SU-DHL-6 (cell line): ENCODE results near the gene EFNA5.
"Not testable (repeated sequence)": the region's sequence is repeated elsewhere in the genome, so short reads cannot be mapped to it uniquely, and the experiment has no call there.

Experiments
- H2AFZ ChIP-seq: fragments of 200-600 bp; sonication (generic); 2 replicates; pipeline ENCODE4 v1.6.1; 2014; ENCODE audit warnings: low read depth, mild to moderate bottlenecking, moderate library complexity, mixed read lengths, antibody characterized with exemption, low read length; ENCODE audit not compliant: severe bottlenecking
- H3F3A ChIP-seq: fragments of 200-600 bp; shearing (Covaris generic); 2 replicates; pipeline ENCODE4 v1.6.0; 2016; ENCODE audit warnings: antibody characterized with exemption, mild to moderate bottlenecking; ENCODE audit not compliant: insufficient read depth
- H3K27ac ChIP-seq: fragments of 200-600 bp; sonication (generic); 2 replicates; pipeline ENCODE4 v1.5.1; 2016; ENCODE audit warnings: low read depth, mild to moderate bottlenecking, low read length, moderate library complexity, mixed read lengths
- H3K27me3 ChIP-seq: fragments of 200-600 bp; sonication (generic), shearing (Covaris generic); 2 replicates; pipeline ENCODE4 v1.6.0; 2014; ENCODE audit warnings: mild to moderate bottlenecking, low read length
- H3K36me3 ChIP-seq: fragments of 200-600 bp; sonication (generic); 2 replicates; pipeline ENCODE4 v1.6.1; 2014; ENCODE audit warnings: mild to moderate bottlenecking, low read length, mixed read lengths
- H3K4me2 ChIP-seq: fragments of 300-600, 200-600 bp; shearing (Covaris generic), sonication (generic); 2 replicates; pipeline ENCODE4 v1.6.0; 2014; ENCODE audit warnings: low read length, low read depth, mild to moderate bottlenecking; ENCODE audit not compliant: poor library complexity, severe bottlenecking
- H3K4me3 ChIP-seq: fragments of 200-600 bp; sonication (generic); 2 replicates; pipeline ENCODE4 v1.5.1; 2014; ENCODE audit warnings: antibody characterized with exemption, low read length, mild to moderate bottlenecking, mixed read lengths; ENCODE audit not compliant: insufficient read depth, poor library complexity, severe bottlenecking
- H3K79me2 ChIP-seq: fragments of 200-600 bp; sonication (generic); 2 replicates; pipeline ENCODE4 v1.6.1; 2014; ENCODE audit warnings: mild to moderate bottlenecking, low read length, moderate library complexity; ENCODE audit not compliant: insufficient read depth
- H3K9ac ChIP-seq: fragments of 200-600 bp; sonication (generic); 2 replicates; pipeline ENCODE4 v1.7.0; 2014; ENCODE audit warnings: mild to moderate bottlenecking, low read length
- H3K9me2 ChIP-seq: fragments of 200-600 bp; sonication (generic); replicated peaks from 2 replicates; pipeline ENCODE4 v1.6.1; 2014; ENCODE audit warnings: low read length; ENCODE audit not compliant: insufficient read depth
- H3K9me3 ChIP-seq: fragments of 200-600 bp; sonication (generic); 2 replicates; pipeline ENCODE4 v1.6.1; 2014; ENCODE audit warnings: low read length, mixed read lengths; ENCODE audit not compliant: insufficient read depth
- H4K20me1 ChIP-seq: fragments of 200-600 bp; sonication (generic); 2 replicates; pipeline ENCODE4 v1.6.1; 2014; ENCODE audit warnings: low read depth, mild to moderate bottlenecking, antibody characterized with exemption, low read length, moderate library complexity, mixed read lengths
- CTCF ChIP-seq: fragments of 200-600 bp; sonication (generic); IDR thresholded peaks from one replicate; pipeline ENCODE4 v1.5.1; 2017; ENCODE audit warnings: antibody characterized with exemption, mild to moderate bottlenecking, low read length, moderate library complexity; ENCODE audit not compliant: insufficient read depth, poor library complexity, severe bottlenecking
- EZH2phosphoT487 ChIP-seq: fragments of 200-600 bp; sonication (generic), shearing (Covaris generic); conservative IDR thresholded peaks from 2 replicates; pipeline ENCODE4 v1.6.1; 2018; ENCODE audit warnings: mild to moderate bottlenecking, antibody characterized with exemption, low read length, moderate library complexity, mixed read lengths

EFNA5 gene

GRCh38 chr5:107499776-107500175 is 171.0 kb downstream of the EFNA5 start:
- TF ChIP-seq CTCF (no peak), EZH2phosphoT487 (no peak)
- no peaks in the 10 kb centered on the region for H3F3A ChIP-seq
- no peaks in the 10 kb centered on the region for H3K27me3 ChIP-seq
- no peak overlapping the region for H3K27ac ChIP-seq
- no peak overlapping the region for H2AFZ ChIP-seq
- no peak overlapping the region for H3K4me3 ChIP-seq
- no peaks in the 10 kb centered on the region for H3K9me2 ChIP-seq
- H3K9me3 ChIP-seq = no peaks in the 10 kb centered on the region
- H4K20me1 ChIP-seq = no peaks in the 10 kb centered on the region
- no peak overlapping the region for H3K4me2 ChIP-seq
- H3K9ac ChIP-seq = no peak overlapping the region
- no peaks in the 10 kb centered on the region for H3K36me3 ChIP-seq
- H3K79me2 ChIP-seq = no peaks in the 10 kb centered on the region

GRCh38 chr5:107499237-107499636 is 171.5 kb downstream of the EFNA5 start:
- Histone ChIP-seq H3K9ac (no peak overlapping the region), H3K9me3 (no peaks in the 10 kb centered on the region), H3K27ac (no peak overlapping the region), H3K79me2 (no peaks in the 10 kb centered on the region), H3K9me2 (no peaks in the 10 kb centered on the region), H3K36me3 (no peaks in the 10 kb centered on the region), H4K20me1 (no peaks in the 10 kb centered on the region), H3K27me3 (no peaks in the 10 kb centered on the region), H3K4me2 (no peak overlapping the region), H3F3A (no peaks in the 10 kb centered on the region), H2AFZ (no peak overlapping the region), H3K4me3 (no peak overlapping the region)
- TF ChIP-seq EZH2phosphoT487 (no peak), CTCF (no peak)

GRCh38 chr5:107496466-107496865 is 174.3 kb downstream of the EFNA5 start:
- H3K27me3 ChIP-seq = no peaks in the 10 kb centered on the region
- H3F3A ChIP-seq = no peaks in the 10 kb centered on the region
- H3K27ac ChIP-seq = no peak overlapping the region
- H3K36me3 ChIP-seq = no peaks in the 10 kb centered on the region
- no peak overlapping the region for H3K4me3 ChIP-seq
- TF ChIP-seq EZH2phosphoT487 (no peak), CTCF (no peak)
- no peaks in the 10 kb centered on the region for H3K9me2 ChIP-seq
- H3K4me2 ChIP-seq = no peak overlapping the region
- no peaks in the 10 kb centered on the region for H4K20me1 ChIP-seq
- no peak overlapping the region for H2AFZ ChIP-seq
- no peaks in the 10 kb centered on the region for H3K9me3 ChIP-seq
- no peaks in the 10 kb centered on the region for H3K79me2 ChIP-seq
- no peak overlapping the region for H3K9ac ChIP-seq

GRCh38 chr5:107494129-107494528 is 176.6 kb downstream of the EFNA5 start:
- not testable (repeated sequence) for H3K36me3 ChIP-seq, H3K27ac ChIP-seq, H3K9ac ChIP-seq, H3K4me3 ChIP-seq, H3K9me3 ChIP-seq, H3K9me2 ChIP-seq, H3K4me2 ChIP-seq, H3K79me2 ChIP-seq, H3F3A ChIP-seq, H4K20me1 ChIP-seq, H2AFZ ChIP-seq, H3K27me3 ChIP-seq
